H9 (cell line): ENCODE data around the gene NRM. TPM values are rescaled to one million over a fixed set of nuclear protein-coding genes. Genes with fewer than 3 reads are reported as not detected.
A peak's percentile ranks its signal among the peaks of the same experiment; 100 is the strongest.

ENCODE experiments used
- DNase-seq: peaks from one replicate; pipeline ENCODE4 v3.0.0-alpha.2; 2017
- H2AFZ ChIP-seq: one replicate; pipeline ENCODE4 v1.6.1; 2013; ENCODE audit warnings: mild to moderate bottlenecking, low read length, control low read depth, moderate library complexity
- H2AK5ac ChIP-seq: 2 replicates; pipeline ENCODE4 v1.6.1; 2013; ENCODE audit warnings: low read length, control low read depth, mixed read lengths; ENCODE audit not compliant: insufficient read length
- H2BK120ac ChIP-seq: one replicate; pipeline ENCODE4 v1.6.1; 2013; ENCODE audit warnings: low read depth, mild to moderate bottlenecking, low read length, control low read depth, inconsistent platforms; ENCODE audit not compliant: poor library complexity, severe bottlenecking
- H2BK12ac ChIP-seq: 2 replicates; pipeline ENCODE4 v1.6.1; 2013; ENCODE audit warnings: low read length, control low read depth, mixed read lengths, low read depth; ENCODE audit not compliant: insufficient read length
- H2BK15ac ChIP-seq: 2 replicates; pipeline ENCODE4 v1.6.1; 2013; ENCODE audit warnings: low read depth, low read length, control low read depth
- H2BK20ac ChIP-seq: one replicate; pipeline ENCODE4 v1.6.1; 2013; ENCODE audit warnings: low read depth, mild to moderate bottlenecking, low read length, control low read depth, inconsistent platforms; ENCODE audit not compliant: poor library complexity, severe bottlenecking
- H2BK5ac ChIP-seq: 2 replicates; pipeline ENCODE4 v1.6.1; 2013; ENCODE audit warnings: low read length, control low read depth, mixed read lengths; ENCODE audit not compliant: insufficient read length
- H3K14ac ChIP-seq: 2 replicates; pipeline ENCODE4 v1.6.1; 2013; ENCODE audit warnings: low read length, control low read depth; ENCODE audit not compliant: insufficient read depth
- H3K18ac ChIP-seq: 2 replicates; pipeline ENCODE4 v1.6.1; 2013; ENCODE audit warnings: low read depth, mild to moderate bottlenecking, mixed read lengths, low read length, control low read depth; ENCODE audit not compliant: insufficient read length
- H3K23ac ChIP-seq: 2 replicates; pipeline ENCODE4 v1.6.1; 2013; ENCODE audit warnings: low read length, control low read depth, mixed read lengths, low read depth; ENCODE audit not compliant: insufficient read length
- H3K23me2 ChIP-seq: 2 replicates; pipeline ENCODE4 v1.6.1; 2013; ENCODE audit warnings: low read depth, mild to moderate bottlenecking, mixed read lengths, low read length, control low read depth; ENCODE audit not compliant: insufficient read length, poor library complexity, severe bottlenecking
- H3K27ac ChIP-seq: 2 replicates; pipeline ENCODE4 v1.5.1; 2013; ENCODE audit warnings: low read length, control low read depth, mixed read lengths, low read depth; ENCODE audit not compliant: insufficient read length
- H3K27me3 ChIP-seq: 2 replicates; pipeline ENCODE4 v1.6.1; 2013; ENCODE audit warnings: low read length, control low read depth, inconsistent platforms; ENCODE audit not compliant: insufficient read depth
- H3K4ac ChIP-seq: 2 replicates; pipeline ENCODE4 v1.6.1; 2013; ENCODE audit warnings: low read depth, mild to moderate bottlenecking, control low read depth, inconsistent platforms, low read length, moderate library complexity
- H3K4me1 ChIP-seq: 2 replicates; pipeline ENCODE4 v1.6.1; 2013; ENCODE audit warnings: low read length, control low read depth, inconsistent platforms; ENCODE audit not compliant: insufficient read depth
- H3K4me2 ChIP-seq: 2 replicates; pipeline ENCODE4 v1.6.1; 2013; ENCODE audit warnings: low read length, control low read depth, mixed read lengths; ENCODE audit not compliant: insufficient read length, insufficient read depth
- H3K56ac ChIP-seq: 2 replicates; pipeline ENCODE4 v1.6.1; 2013; ENCODE audit warnings: low read depth, mild to moderate bottlenecking, mixed read lengths, low read length, control low read depth; ENCODE audit not compliant: insufficient read length
- H3K79me1 ChIP-seq: 2 replicates; pipeline ENCODE4 v1.6.1; 2013; ENCODE audit warnings: low read depth, mild to moderate bottlenecking, moderate library complexity, low read length, control low read depth, inconsistent platforms; ENCODE audit not compliant: insufficient read depth, poor library complexity, severe bottlenecking
- H3K79me2 ChIP-seq: 2 replicates; pipeline ENCODE4 v1.6.1; 2013; ENCODE audit warnings: low read length, control low read depth, inconsistent platforms; ENCODE audit not compliant: insufficient read depth
- H3K9ac ChIP-seq: 2 replicates; pipeline ENCODE4 v1.6.1; 2013; ENCODE audit warnings: low read length, control low read depth, mixed read lengths; ENCODE audit not compliant: insufficient read length; ENCODE audit errors: extremely low read depth
- H3K9me3 ChIP-seq: one replicate; pipeline ENCODE4 v1.6.1; 2013; ENCODE audit warnings: low read depth, low read length, inconsistent platforms; ENCODE audit not compliant: control insufficient read depth
- H3T11ph ChIP-seq: one replicate; pipeline ENCODE4 v1.6.1; 2013; ENCODE audit warnings: mild to moderate bottlenecking, low read length, control low read depth, inconsistent platforms
- H4K20me1 ChIP-seq: one replicate; pipeline ENCODE4 v1.6.1; 2013; ENCODE audit not compliant: control insufficient read depth, insufficient read length, insufficient read depth
- H4K5ac ChIP-seq: 2 replicates; pipeline ENCODE4 v1.6.1; 2013; ENCODE audit warnings: low read depth, mild to moderate bottlenecking, mixed read lengths, low read length, control low read depth; ENCODE audit not compliant: insufficient read length
- H4K8ac ChIP-seq: replicated peaks from 2 replicates; pipeline ENCODE4 v1.6.1; 2013; ENCODE audit warnings: low read length, control low read depth, mixed read lengths, low read depth; ENCODE audit not compliant: insufficient read length
- H4K91ac ChIP-seq: 2 replicates; pipeline ENCODE4 v1.6.1; 2013; ENCODE audit warnings: low read depth, mild to moderate bottlenecking, moderate library complexity, mixed read lengths, low read length, control low read depth; ENCODE audit not compliant: insufficient read length
- H3K27ac Mint-ChIP-seq, 3 experiments: 2 replicates in 2 of 3; 3 replicates in 1 of 3; pipeline ENCODE4 v1.8.0; 2020 to 2021; ENCODE audit warnings: mixed read lengths in 3 of 3, mild to moderate bottlenecking in 1 of 3, moderate library complexity in 1 of 3
- H3K27me3 Mint-ChIP-seq: 2 replicates; pipeline ENCODE4 v1.8.0; 2021; ENCODE audit warnings: low read depth, mild to moderate bottlenecking, moderate library complexity, mixed read lengths
- H3K36me3 Mint-ChIP-seq, 3 experiments: 2 replicates in 2 of 3; 3 replicates in 1 of 3; pipeline ENCODE4 v1.8.0; 2020 to 2021; ENCODE audit warnings: low read depth in 3 of 3, mixed read lengths in 3 of 3; ENCODE audit not compliant: insufficient read depth in 1 of 3
- H3K4me1 Mint-ChIP-seq, 2 experiments: 2 replicates each; pipeline ENCODE4 v1.8.0; 2020; ENCODE audit warnings: mixed read lengths in 2 of 2
- H3K4me3 Mint-ChIP-seq, 2 experiments: 2 replicates in 1 of 2; 3 replicates in 1 of 2; pipeline ENCODE4 v1.8.0; 2020 to 2021; ENCODE audit warnings: mild to moderate bottlenecking in 2 of 2, mixed read lengths in 2 of 2, moderate library complexity in 1 of 2
- H3K9me3 Mint-ChIP-seq, 2 experiments: 2 replicates in 1 of 2; 3 replicates in 1 of 2; pipeline ENCODE4 v1.8.0; 2020; ENCODE audit warnings: mild to moderate bottlenecking in 2 of 2, mixed read lengths in 2 of 2, moderate library complexity in 1 of 2
- WGBS: extraction: QIAGEN DNeasy Blood & Tissue Kit; methylation state at CpG from one replicate; pipeline ENCODE4 v1.1.7; 2013; ENCODE audit warnings: missing lambda C conversion rate, low lambda C conversion rate, mixed read lengths; ENCODE audit not compliant: insufficient read length; ENCODE audit errors: extremely low coverage; 5-methylcytosine and 5-hydroxymethylcytosine counted together
- total RNA-seq: library from RNA; stranded (reverse); gene quantifications from 2 replicates; pipeline ENCODE4 v1.2.1, GENCODE V29; 2021
- TF ChIP-seq, protein P1 (sequence below): fragments of 200-600 bp; sonication (generic); conservative IDR thresholded peaks from 3 replicates; pipeline ENCODE4 v1.8.0; 2021; ENCODE audit warnings: antibody characterized with exemption, mild to moderate bottlenecking

Gene NRM
- total RNA-seq, 1 experiment from 2014 or later: 36.5 TPM

DNA sequence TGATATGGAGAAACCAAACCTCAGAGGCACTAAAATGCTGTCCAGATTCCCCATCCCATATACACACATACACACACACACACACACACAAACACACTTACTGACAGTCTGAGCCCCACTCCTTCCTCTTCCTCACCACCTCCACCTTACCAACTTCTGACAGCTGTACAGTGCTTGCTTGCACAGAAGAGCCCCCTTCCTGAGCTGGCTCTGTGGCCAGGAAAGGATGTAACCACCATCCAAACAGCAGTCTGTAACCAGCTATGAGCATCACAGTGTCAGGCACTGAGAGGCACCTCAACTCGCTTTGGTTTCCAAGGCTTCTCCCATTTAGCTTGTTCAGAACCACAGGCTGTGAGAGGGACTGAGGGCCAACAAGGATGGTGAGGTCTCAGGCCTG lies 49.7 kb downstream of the NRM start:
- Histone ChIP-seq H3K4me1 (no peaks in the 10 kb centered on the region), H3K23me2 (no peaks in the 10 kb centered on the region), H2BK5ac (no peak overlapping the region), H3K56ac (no peak overlapping the region), H2BK120ac (no peak overlapping the region), H3K4me2 (no peak overlapping the region), H3K27ac (no peak overlapping the region), H3K4ac (no peak overlapping the region), H2BK12ac (no peak overlapping the region), H2AK5ac (no peak overlapping the region), H2BK20ac (no peak overlapping the region), H3K79me1 (no peaks in the 10 kb centered on the region), H3K9ac (no peak overlapping the region), H4K8ac (no peak overlapping the region), H2BK15ac (no peak overlapping the region), H2AFZ (no peak overlapping the region), H3K14ac (no peak overlapping the region), H3K27me3 (no peaks in the 10 kb centered on the region), H3K23ac (no peak overlapping the region), H3T11ph (no peak overlapping the region), H3K9me3 (no peaks in the 10 kb centered on the region), H3K18ac (no peak overlapping the region), H3K79me2 (no peaks in the 10 kb centered on the region), H4K5ac (no peak overlapping the region), H4K91ac (no peak overlapping the region), H4K20me1 (no peaks in the 10 kb centered on the region)
- H3K27me3 Mint-ChIP-seq: no peaks in the 10 kb centered on the region
- peaks cover 12 to 71% (median 57%) of the 10 kb centered on the region in 3 experiments; a peak in 6 of 7 replicates for H3K36me3 Mint-ChIP-seq
- no CpG with 5 or more reads among the region's 1 CpG for WGBS
- DNase-seq: no peak
- H3K4me3 Mint-ChIP-seq: no peak overlapping the region
- H3K4me1 Mint-ChIP-seq: peaks cover 5% of the 10 kb centered on the region in 2 experiments
- no peaks in the 10 kb centered on the region for H3K9me3 Mint-ChIP-seq
- TF ChIP-seq, protein P1, sequence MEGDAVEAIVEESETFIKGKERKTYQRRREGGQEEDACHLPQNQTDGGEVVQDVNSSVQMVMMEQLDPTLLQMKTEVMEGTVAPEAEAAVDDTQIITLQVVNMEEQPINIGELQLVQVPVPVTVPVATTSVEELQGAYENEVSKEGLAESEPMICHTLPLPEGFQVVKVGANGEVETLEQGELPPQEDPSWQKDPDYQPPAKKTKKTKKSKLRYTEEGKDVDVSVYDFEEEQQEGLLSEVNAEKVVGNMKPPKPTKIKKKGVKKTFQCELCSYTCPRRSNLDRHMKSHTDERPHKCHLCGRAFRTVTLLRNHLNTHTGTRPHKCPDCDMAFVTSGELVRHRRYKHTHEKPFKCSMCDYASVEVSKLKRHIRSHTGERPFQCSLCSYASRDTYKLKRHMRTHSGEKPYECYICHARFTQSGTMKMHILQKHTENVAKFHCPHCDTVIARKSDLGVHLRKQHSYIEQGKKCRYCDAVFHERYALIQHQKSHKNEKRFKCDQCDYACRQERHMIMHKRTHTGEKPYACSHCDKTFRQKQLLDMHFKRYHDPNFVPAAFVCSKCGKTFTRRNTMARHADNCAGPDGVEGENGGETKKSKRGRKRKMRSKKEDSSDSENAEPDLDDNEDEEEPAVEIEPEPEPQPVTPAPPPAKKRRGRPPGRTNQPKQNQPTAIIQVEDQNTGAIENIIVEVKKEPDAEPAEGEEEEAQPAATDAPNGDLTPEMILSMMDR: no peak
- H3K27ac Mint-ChIP-seq: peak overlapping the region in 1 of 3 experiments; percentile 82; a peak in 3 of 7 replicates
